ENCODE measurements around the gene GM2A.

The GM2A gene

DNA sequence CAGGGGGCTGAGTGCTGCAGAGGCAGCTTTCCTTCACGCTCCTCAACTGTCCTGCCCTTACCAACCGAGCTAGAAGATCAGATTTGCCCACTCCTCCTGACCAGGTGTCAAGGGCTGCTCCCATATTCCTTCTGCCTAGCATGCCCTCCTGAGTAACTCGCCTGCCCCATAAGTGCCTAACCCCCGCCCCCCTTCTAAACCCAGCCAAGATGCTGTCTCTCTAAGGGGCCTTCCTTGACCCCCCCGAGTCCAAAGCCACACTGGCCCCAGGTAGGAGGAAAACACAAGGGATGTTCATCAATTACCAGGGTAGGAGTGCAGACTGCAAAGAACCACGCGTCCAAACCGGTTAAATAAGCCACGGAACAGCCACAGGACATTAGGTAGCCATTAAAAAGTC, 33.8 kb upstream of the GM2A start:
- Histone ChIP-seq H3K36me3 (no peaks in the 10 kb centered on the region), H3K9me3 (no peaks in the 10 kb centered on the region), H3K27ac (no peak overlapping the region), H3K4me3 (ENCODE audit: low read depth in 1 of 2, low read length in 1 of 2) (no peak overlapping the region), H3K4me1 (ENCODE audit: control insufficient read depth in 1 of 2, insufficient read depth in 1 of 2, low read depth in 1 of 2, low read length in 1 of 2) (peaks cover 88 to 91% of the 10 kb centered on the region in 2 experiments), H3K27me3 (no peaks in the 10 kb centered on the region)
- TF ChIP-seq, protein P1, sequence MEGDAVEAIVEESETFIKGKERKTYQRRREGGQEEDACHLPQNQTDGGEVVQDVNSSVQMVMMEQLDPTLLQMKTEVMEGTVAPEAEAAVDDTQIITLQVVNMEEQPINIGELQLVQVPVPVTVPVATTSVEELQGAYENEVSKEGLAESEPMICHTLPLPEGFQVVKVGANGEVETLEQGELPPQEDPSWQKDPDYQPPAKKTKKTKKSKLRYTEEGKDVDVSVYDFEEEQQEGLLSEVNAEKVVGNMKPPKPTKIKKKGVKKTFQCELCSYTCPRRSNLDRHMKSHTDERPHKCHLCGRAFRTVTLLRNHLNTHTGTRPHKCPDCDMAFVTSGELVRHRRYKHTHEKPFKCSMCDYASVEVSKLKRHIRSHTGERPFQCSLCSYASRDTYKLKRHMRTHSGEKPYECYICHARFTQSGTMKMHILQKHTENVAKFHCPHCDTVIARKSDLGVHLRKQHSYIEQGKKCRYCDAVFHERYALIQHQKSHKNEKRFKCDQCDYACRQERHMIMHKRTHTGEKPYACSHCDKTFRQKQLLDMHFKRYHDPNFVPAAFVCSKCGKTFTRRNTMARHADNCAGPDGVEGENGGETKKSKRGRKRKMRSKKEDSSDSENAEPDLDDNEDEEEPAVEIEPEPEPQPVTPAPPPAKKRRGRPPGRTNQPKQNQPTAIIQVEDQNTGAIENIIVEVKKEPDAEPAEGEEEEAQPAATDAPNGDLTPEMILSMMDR (IDR thresholded peaks at IDR 0.05): no peak

DNA sequence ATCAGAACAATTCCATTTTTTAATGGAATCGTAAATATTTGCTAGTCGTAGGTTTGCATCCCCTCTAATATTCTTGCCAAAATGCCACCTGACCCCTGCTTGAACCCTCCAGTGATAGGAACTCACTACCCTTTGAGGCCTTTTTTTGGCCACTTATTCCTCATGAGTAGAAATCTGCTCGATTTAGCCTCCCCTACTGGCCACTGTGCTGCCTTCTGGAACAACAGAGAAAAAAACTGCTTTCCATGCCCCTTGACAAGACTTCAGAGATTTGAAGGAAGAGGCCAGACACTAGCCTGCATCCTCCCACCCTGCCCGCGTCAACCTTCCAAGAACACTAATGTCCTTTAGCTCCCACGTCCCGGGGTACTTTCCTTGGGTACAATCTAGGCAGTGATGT, 33.2 kb upstream of the GM2A start:
- Histone ChIP-seq H3K4me3 (ENCODE audit: low read depth in 1 of 2, low read length in 1 of 2) (no peak overlapping the region), H3K4me1 (ENCODE audit: control insufficient read depth in 1 of 2, insufficient read depth in 1 of 2, low read depth in 1 of 2, low read length in 1 of 2) (peaks cover 88 to 91% of the 10 kb centered on the region in 2 experiments), H3K9me3 (no peaks in the 10 kb centered on the region), H3K36me3 (no peaks in the 10 kb centered on the region), H3K27ac (peak overlapping the region; percentile 100), H3K27me3 (no peaks in the 10 kb centered on the region)
- TF ChIP-seq, protein P1 (IDR thresholded peaks at IDR 0.05): no peak

DNA sequence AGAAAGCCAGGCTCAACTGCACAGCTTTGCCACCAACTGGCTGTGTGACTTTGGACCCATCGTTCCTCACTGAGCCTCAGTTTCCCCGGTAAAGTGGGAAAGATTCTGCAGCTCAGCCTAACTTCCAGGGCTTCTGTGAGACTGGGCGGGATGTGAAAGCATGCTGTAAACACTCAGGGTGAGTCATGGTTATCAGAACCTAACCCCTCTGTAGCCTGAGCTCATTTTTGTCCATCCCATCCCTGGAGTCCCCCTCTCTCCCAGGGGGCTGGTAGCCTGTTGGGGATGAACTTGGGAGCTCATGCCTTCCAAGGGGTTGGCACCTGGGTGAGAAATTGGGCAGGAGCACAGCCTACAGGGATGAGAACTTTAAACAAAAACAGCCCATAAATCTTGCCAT, 31.4 kb upstream of the GM2A start:
- no peaks in the 10 kb centered on the region for H3K27me3 ChIP-seq
- H3K27ac ChIP-seq: peak overlapping the region; percentile 100
- H3K4me3 ChIP-seq (ENCODE audit: low read depth in 1 of 2, low read length in 1 of 2): peak overlapping the region in 1 of 2 experiments; percentile 86
- no peaks in the 10 kb centered on the region for H3K9me3 ChIP-seq
- TF ChIP-seq, protein P1 (IDR thresholded peaks at IDR 0.05): no peak
- H3K36me3 ChIP-seq: no peaks in the 10 kb centered on the region
- H3K4me1 ChIP-seq (ENCODE audit: control insufficient read depth in 1 of 2, insufficient read depth in 1 of 2, low read depth in 1 of 2, low read length in 1 of 2): peaks cover 75 to 82% of the 10 kb centered on the region in 2 experiments

DNA sequence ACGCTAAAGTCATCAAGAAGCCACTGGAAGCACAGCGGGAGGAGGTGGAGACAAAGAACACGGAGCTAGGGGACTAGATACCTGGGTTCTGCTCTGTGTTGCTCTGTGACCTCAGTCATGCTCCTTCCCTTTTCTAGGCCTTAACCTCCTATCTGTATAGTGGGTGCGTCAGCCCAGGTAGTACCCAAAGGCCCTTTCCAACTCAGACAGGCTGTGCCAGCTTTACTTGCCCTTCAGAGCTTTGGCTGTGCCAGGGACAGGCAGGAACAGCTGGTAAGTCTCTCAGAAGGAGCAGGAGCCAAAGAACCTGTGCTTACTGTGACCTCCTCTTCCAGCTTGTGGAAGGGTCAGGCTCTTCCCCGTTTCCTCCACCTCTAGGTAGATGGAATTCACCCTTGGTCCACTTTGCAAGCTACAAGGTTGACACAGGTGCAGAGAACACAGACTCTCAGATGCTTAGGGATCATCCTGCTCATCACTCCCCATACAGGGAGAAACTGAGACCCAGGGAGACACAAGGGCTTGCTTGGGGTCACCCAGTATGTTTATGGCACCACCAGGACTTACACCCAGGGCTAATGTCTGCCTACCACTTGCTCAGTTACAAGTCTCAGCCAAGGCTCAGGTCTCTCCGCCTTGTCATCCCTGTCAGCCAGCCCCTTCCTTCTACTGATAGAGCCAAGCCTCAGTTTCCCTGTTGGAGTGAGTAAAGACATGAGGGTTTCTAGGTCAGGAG, 30.8 kb upstream of the GM2A start:
- Histone ChIP-seq H3K4me1 (ENCODE audit: control insufficient read depth in 1 of 2, insufficient read depth in 1 of 2, low read depth in 1 of 2, low read length in 1 of 2) (peaks cover 68 to 77% of the 10 kb centered on the region in 2 experiments), H3K9me3 (no peaks in the 10 kb centered on the region), H3K27ac (peak overlapping the region; percentile 100), H3K36me3 (no peaks in the 10 kb centered on the region), H3K4me3 (ENCODE audit: low read depth in 1 of 2, low read length in 1 of 2) (peak overlapping the region; percentile 82 to 86), H3K27me3 (no peaks in the 10 kb centered on the region)
- TF ChIP-seq, protein P1 (IDR thresholded peaks at IDR 0.05): no peak

DNA sequence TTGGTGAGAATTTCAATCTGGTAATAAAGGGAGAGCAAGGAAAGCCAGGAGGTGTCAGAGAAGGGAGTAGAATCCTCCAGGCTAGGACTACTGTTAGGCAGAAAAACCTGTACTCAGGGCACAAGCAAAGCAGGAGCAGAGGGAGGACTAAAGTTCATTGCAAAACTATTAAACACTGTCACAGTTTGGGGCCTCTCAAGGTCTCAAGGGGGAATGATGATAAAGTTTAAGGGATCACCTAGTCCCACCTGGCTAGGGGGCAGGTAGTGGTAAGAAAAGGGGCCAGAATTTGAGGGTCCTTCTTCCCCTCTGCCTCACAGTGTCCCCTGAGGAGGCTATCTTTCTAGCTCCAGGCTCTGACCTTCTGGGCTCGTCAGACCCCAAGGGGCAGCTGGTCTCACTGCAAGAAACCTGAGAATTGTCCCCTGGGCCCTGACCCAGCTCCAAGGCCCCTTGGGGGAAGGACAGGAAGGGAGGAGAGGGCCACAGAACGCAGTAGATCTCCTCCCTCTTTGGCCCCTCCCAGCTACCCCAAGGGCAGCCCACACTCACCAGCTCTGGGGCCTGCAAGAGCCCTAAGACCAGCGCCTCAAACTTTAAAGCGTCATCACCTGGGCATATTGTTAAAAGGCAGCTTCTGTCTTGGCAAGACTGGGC, 30.1 kb upstream of the GM2A start:
- no peaks in the 10 kb centered on the region for H3K36me3 ChIP-seq
- peaks cover 61 to 70% of the 10 kb centered on the region in 2 experiments for H3K4me1 ChIP-seq (ENCODE audit: control insufficient read depth in 1 of 2, insufficient read depth in 1 of 2, low read depth in 1 of 2, low read length in 1 of 2)
- no peaks in the 10 kb centered on the region for H3K9me3 ChIP-seq
- TF ChIP-seq, protein P1 (IDR thresholded peaks at IDR 0.05): peak; percentile 12
- H3K27ac ChIP-seq: peak overlapping the region; percentile 100
- H3K4me3 ChIP-seq (ENCODE audit: low read depth in 1 of 2, low read length in 1 of 2): peak overlapping the region; percentile 82 to 86
- no peaks in the 10 kb centered on the region for H3K27me3 ChIP-seq

Data from neutrophil (primary cell).